ENCODE measurements around the gene ACAP2. TPM values are rescaled to one million over a fixed set of nuclear protein-coding genes. Genes with fewer than 3 reads are reported as not detected.

Gene ACAP2
- polyA plus RNA-seq, 1 experiment: 50.2 TPM

DNA sequence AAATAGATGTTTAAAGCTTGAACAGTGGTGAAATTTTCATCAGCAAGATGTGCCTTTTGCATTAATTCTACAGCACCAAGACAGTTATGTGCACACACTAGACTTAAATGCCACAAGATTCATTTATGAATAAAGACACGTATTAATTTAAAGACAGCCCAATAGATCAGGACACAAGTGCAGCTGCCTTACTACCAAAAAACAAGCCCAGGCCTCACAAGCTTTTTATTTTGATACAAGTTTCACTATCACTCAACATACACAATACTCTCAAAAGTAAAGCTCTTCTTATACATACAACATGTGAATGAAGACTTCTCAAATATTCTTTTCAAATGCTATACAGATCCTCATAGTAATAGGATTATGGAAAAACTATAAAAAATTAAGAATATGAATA lies 2.4 kb downstream of the ACAP2 start:
- DNase-seq (ENCODE audit: low read depth, low spot score): no peak
- Histone ChIP-seq H3K27me3 (ENCODE audit: control insufficient read depth, insufficient read depth, low read length) (no peaks in the 10 kb centered on the region), H3K9me3 (ENCODE audit: control insufficient read depth, insufficient read depth, low read length) (no peaks in the 10 kb centered on the region; the same call in 1 of the 2 replicates), H3K27ac (ENCODE audit: low read depth, low read length) (no peak overlapping the region), H3K4me3 (ENCODE audit: low read depth, low read length) (peak overlapping the region; percentile 60)
- CTCF ChIA-PET: interaction anchor here (1.1 to 2.5 kb wide), 3 partner anchors 19 to 170 kb away, joined by 3 to 16 read pairs (median 11); partner anchors contain the start of gene XXYLT1
- POLR2A ChIA-PET: interaction anchor here (3.6 kb wide), 1 partner anchor 11 kb away, joined by 14 read pairs; no protein-coding TSS in a partner anchor
- TF ChIP-seq, protein P1, sequence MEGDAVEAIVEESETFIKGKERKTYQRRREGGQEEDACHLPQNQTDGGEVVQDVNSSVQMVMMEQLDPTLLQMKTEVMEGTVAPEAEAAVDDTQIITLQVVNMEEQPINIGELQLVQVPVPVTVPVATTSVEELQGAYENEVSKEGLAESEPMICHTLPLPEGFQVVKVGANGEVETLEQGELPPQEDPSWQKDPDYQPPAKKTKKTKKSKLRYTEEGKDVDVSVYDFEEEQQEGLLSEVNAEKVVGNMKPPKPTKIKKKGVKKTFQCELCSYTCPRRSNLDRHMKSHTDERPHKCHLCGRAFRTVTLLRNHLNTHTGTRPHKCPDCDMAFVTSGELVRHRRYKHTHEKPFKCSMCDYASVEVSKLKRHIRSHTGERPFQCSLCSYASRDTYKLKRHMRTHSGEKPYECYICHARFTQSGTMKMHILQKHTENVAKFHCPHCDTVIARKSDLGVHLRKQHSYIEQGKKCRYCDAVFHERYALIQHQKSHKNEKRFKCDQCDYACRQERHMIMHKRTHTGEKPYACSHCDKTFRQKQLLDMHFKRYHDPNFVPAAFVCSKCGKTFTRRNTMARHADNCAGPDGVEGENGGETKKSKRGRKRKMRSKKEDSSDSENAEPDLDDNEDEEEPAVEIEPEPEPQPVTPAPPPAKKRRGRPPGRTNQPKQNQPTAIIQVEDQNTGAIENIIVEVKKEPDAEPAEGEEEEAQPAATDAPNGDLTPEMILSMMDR (IDR thresholded peaks at IDR 0.05; ENCODE audit: low read depth, low read length): no peak

DNA sequence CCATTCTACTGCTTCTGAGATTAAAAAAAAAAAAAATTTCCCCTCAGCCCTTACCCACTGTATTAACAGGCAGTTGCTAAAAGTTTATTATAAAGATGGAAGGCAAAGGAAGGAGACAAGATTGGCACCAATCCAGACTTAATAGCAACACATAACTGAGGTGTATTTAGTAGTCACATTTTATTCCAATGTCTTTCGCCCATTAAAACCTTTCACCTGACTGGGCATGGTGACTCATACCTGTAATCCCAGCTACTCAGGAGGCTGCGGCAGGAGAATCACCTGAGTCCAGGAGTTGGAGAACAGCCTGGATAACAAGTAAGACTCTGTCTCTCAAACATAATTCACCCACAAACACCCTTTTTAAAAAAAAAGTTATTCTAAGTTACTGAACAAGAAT lies 4.4 kb downstream of the ACAP2 start:
- Histone ChIP-seq H3K4me3 (ENCODE audit: low read depth, low read length) (no peak overlapping the region), H3K27ac (ENCODE audit: low read depth, low read length) (no peak overlapping the region), H3K27me3 (ENCODE audit: control insufficient read depth, insufficient read depth, low read length) (no peaks in the 10 kb centered on the region), H3K9me3 (ENCODE audit: control insufficient read depth, insufficient read depth, low read length) (no peaks in the 10 kb centered on the region; the same call in 1 of the 2 replicates)
- TF ChIP-seq, protein P1 (IDR thresholded peaks at IDR 0.05; ENCODE audit: low read depth, low read length): no peak
- ChIA-PET POLR2A (no interaction called here), CTCF (interaction anchor here (0.8 kb wide), 1 partner anchor 767 kb away, joined by 4 read pairs; no protein-coding TSS in a partner anchor)
- DNase-seq (ENCODE audit: low read depth, low spot score): no peak

DNA sequence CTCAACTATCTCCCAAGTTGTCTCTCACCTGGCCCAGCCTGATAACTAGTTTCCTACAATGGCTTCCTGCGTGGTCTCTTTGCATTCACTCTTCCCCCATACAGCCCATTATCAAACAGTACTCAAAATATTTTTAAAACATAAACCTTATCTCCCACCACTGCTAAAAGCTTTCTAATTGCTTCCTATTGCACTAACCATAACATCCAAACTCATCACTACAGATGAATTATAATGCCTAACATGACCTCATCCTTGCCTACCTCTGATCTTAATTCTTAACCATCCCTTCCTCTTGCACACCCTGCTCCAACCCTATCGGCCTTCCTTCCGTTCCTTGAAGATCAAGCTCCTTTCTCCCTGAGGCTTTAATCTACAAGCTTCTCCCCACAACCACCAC lies 17.0 kb downstream of the ACAP2 start:
- POLR2A ChIA-PET: interaction anchor here (0.8 kb wide), 1 partner anchor 16 kb away, joined by 3 read pairs; no protein-coding TSS in a partner anchor
- H3K27ac ChIP-seq (ENCODE audit: low read depth, low read length): no peak overlapping the region
- H3K9me3 ChIP-seq (ENCODE audit: control insufficient read depth, insufficient read depth, low read length): no peaks in the 10 kb centered on the region
- CTCF ChIA-PET: no interaction called here
- TF ChIP-seq, protein P1 (IDR thresholded peaks at IDR 0.05; ENCODE audit: low read depth, low read length): no peak
- H3K27me3 ChIP-seq (ENCODE audit: control insufficient read depth, insufficient read depth, low read length): no peaks in the 10 kb centered on the region
- no peak overlapping the region for H3K4me3 ChIP-seq (ENCODE audit: low read depth, low read length)
- no peak for DNase-seq (ENCODE audit: low read depth, low spot score)

DNA sequence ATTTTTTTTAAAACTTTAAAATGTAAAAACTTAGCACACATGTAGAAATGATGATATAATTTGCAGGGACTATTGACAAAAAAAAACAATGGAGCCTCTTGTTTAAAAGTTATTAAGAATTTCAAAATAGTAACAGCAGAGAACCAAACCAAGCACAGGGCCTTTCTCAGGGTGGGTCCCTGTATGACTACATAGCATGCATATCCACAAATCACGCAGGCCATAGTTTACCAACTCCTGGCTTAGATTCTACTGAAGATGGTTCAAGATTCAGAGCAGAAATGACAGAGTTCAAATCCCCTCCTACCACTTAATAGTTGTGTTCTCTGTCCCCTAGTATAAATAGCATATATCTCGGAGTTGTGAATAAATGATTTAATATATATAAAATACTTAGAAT lies 19.0 kb downstream of the ACAP2 start:
- Histone ChIP-seq H3K9me3 (ENCODE audit: control insufficient read depth, insufficient read depth, low read length) (no peaks in the 10 kb centered on the region), H3K27ac (ENCODE audit: low read depth, low read length) (no peak overlapping the region), H3K27me3 (ENCODE audit: control insufficient read depth, insufficient read depth, low read length) (no peaks in the 10 kb centered on the region), H3K4me3 (ENCODE audit: low read depth, low read length) (no peak overlapping the region)
- TF ChIP-seq, protein P1 (IDR thresholded peaks at IDR 0.05; ENCODE audit: low read depth, low read length): no peak
- POLR2A ChIA-PET: no interaction called here
- CTCF ChIA-PET: no interaction called here
- DNase-seq (ENCODE audit: low read depth, low spot score): no peak

DNA sequence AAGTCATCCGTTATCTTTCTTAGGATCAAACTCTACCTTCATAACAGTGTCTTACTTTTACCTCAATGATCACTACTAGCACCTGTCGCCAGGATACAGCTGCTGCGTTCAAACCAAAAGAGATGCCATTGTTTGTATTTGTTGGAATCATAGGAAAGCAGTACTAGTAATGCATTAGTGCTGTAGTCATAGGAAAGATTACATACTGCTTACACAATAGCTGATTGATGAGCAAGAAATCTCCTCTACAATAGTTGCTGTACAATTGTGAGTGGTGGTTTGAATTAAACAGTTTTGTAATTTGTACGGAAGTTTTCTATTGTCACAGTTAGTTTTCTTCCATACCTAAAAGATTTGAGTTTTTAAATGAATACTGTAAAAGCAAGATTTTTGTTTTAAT lies 21.4 kb downstream of the ACAP2 start:
- POLR2A ChIA-PET: no interaction called here

More for the DNA sequence above, 21.4 kb downstream of the ACAP2 start:
- TF ChIP-seq, protein P1 (IDR thresholded peaks at IDR 0.05; ENCODE audit: low read depth, low read length): no peak
- Histone ChIP-seq H3K9me3 (ENCODE audit: control insufficient read depth, insufficient read depth, low read length) (no peaks in the 10 kb centered on the region), H3K4me3 (ENCODE audit: low read depth, low read length) (no peak overlapping the region), H3K27me3 (ENCODE audit: control insufficient read depth, insufficient read depth, low read length) (no peaks in the 10 kb centered on the region), H3K27ac (ENCODE audit: low read depth, low read length) (no peak overlapping the region)
- CTCF ChIA-PET: no interaction called here
- no peak for DNase-seq (ENCODE audit: low read depth, low spot score)

All from AG04450 (cell line).